Cardiac fibroblast (primary cell): ENCODE data around the gene CTNND2.

Experiments
- DNase-seq, 2 donors: peaks; one replicate each; pipeline versions ENCODE4 v3.0.0 to v3.0.0-alpha.2; 2010; ENCODE audit warnings: low read depth in 2 of 2
- H3K4me3 ChIP-seq, 2 donors: replicated peaks in 1 of 2; 1 replicate in 1 of 2; 2 replicates in 1 of 2; pipeline ENCODE4 v1.5.1; 2011; ENCODE audit warnings: low read depth in 2 of 2, low read length in 2 of 2, mild to moderate bottlenecking in 2 of 2, moderate library complexity in 1 of 2
- TF ChIP-seq, protein P1 (sequence below): IDR thresholded peaks from one replicate; pipeline ENCODE4 v1.5.1; 2011; ENCODE audit warnings: low read depth, mild to moderate bottlenecking, low read length, inconsistent platforms

CTNND2 gene

DNA sequence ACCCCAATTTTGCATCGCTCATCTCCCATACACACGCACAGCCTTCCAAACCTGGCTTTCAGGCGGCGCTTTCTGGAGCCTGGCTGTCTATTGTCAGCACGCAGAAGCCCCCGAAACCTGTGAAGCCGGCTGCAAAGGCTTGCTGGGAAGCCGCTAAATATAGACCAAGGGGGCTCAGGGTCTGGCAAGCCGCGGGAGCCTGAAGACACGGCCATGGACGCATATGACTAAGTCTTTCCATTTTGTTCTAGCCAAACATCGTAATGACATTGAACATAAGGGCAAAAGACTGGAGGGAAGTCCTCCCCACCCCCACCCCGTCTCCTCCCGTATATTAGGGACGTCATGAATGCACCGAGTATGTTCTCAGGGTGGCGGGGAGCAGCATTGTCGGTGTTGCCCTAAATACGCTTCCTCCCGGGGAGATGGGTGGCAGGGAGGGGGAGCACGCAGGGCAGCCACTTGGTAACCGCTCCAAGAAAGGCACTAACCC is 1.1 kb downstream of the CTNND2 start:
- DNase-seq: no peak
- no peak overlapping the region for H3K4me3 ChIP-seq
- TF ChIP-seq, protein P1, sequence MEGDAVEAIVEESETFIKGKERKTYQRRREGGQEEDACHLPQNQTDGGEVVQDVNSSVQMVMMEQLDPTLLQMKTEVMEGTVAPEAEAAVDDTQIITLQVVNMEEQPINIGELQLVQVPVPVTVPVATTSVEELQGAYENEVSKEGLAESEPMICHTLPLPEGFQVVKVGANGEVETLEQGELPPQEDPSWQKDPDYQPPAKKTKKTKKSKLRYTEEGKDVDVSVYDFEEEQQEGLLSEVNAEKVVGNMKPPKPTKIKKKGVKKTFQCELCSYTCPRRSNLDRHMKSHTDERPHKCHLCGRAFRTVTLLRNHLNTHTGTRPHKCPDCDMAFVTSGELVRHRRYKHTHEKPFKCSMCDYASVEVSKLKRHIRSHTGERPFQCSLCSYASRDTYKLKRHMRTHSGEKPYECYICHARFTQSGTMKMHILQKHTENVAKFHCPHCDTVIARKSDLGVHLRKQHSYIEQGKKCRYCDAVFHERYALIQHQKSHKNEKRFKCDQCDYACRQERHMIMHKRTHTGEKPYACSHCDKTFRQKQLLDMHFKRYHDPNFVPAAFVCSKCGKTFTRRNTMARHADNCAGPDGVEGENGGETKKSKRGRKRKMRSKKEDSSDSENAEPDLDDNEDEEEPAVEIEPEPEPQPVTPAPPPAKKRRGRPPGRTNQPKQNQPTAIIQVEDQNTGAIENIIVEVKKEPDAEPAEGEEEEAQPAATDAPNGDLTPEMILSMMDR: no peak

DNA sequence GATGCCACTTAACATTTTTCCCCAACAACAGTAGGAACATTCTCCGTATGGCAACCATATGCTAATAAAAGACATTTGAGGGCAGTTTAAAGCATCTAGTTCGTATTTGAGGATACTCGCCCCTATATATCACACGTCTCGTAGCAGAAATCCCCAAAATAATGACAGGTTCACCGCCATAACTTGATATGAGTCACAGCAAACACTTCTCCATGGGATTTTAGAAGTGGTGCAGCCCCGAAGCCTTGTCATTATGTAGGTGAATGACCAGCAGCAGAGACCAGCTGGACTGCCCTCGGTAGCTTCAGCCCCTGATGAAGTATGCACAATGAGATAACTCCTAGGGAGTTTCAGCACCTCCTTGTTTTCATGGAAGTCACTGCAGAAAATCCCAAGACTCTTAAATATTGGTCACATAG is 2.0 kb downstream of the CTNND2 start:
- no peak overlapping the region for H3K4me3 ChIP-seq
- TF ChIP-seq, protein P1: no peak
- DNase-seq: no peak

DNA sequence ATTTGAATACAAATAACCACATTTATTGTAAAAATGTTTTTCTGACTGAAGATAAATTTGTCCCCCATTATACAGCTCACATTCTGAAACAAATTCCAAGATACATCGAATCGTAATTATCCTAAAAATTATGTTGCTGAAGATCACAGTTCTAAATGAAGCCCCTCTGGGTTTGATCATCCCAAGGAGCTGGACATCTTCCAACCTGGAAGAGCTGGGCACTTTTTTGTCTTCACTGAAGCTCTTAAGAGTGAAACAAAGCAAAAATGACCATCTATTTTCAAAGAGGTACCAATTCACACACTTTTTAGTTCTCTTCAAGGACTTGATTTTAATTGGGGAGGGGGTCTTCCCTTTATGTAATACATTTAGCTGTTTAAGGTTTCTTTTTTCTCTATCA is 5.5 kb downstream of the CTNND2 start:
- no peak for DNase-seq
- TF ChIP-seq, protein P1: no peak
- no peak overlapping the region for H3K4me3 ChIP-seq

DNA sequence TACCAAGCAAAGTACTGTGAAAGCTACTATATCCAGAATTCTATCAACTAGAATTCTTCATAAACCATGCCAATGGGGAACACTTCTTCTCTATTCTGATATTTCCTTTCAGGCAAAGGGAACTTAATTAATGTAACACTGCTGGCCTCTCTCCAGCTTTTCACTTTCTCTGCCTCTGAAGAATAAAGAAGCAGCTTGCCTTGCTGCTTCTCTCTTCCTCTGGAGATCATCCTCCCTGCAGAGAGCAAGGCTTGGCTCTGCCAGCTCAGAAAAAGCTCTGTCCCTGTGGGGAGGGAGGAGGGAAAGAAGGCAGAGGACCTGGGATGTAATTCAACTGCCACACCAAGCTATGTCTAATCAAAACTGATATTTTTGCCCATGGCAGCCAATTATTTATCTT is 6.5 kb downstream of the CTNND2 start:
- no peak for DNase-seq
- no peak overlapping the region for H3K4me3 ChIP-seq
- TF ChIP-seq, protein P1: no peak

DNA sequence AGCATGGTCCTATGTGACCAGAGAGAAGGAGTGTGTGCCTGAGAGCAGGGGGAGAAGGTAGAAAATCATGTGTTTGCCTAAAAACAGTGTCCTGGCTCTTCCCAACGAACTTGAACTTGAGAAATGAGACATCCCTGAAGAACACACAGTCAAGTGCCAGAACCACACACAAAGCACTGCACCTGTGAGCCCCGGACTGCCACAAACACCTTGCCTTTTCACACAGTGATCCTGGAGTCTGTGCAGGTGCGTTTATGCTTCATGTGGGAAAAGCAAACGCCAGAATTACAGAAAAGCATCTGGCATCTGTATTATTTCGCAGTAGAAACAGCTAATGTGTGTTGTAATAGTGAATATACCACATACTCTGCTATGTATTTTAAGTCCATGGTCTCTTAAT is 9.3 kb downstream of the CTNND2 start:
- TF ChIP-seq, protein P1: no peak
- H3K4me3 ChIP-seq: no peak overlapping the region
- no peak for DNase-seq

DNA sequence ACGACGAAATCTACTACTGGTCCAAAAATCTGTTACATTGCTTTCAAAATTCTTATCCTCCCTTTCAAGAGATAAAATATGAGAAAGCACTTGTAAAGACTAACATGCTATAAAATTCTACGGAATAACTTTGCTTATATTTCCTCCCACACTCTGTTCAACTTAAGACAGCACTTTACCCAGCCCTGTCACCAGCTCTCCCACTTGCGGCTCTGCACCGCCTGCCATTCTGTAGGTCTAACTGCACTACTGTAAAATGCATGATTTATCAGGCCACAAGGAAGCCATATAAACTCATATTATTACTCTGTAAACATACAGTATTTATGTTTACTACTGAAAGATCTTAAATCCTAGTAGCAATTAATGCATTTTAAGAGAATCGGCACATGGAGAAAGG is 11.4 kb downstream of the CTNND2 start:
- no peak overlapping the region for H3K4me3 ChIP-seq
- TF ChIP-seq, protein P1: no peak
- DNase-seq: no peak

DNA sequence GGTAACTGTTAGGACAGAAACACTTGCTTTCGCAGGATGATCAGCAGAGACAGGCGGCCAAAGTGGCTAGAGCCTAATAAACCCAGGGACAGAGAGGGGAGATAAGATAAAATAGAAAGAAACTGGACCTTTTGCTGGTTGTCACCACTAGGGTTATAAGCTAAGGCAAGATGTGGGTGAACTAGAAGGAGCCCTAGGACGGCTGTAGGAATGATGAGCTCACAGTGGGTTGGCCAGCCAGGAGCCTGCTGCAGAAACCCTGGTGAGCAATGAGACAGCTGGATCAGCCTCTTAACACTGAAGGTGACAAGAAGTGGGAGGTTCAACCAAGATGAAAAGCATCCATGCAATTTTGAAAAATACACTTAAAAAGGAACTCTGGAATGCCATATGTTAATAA is 13.5 kb downstream of the CTNND2 start:
- DNase-seq: no peak
- no peak overlapping the region for H3K4me3 ChIP-seq
- TF ChIP-seq, protein P1: no peak
